ENCODE data around the gene DONSON.

Gene DONSON

GRCh38 chr21:33554236-33554981 lies 34.1 kb downstream of the DONSON start:
- DNase-seq (ENCODE audit: low spot score in 2 of 2): no peak
- ATAC-seq (ENCODE audit: low read depth): no peak
- H3K4me3 Mint-ChIP-seq: no peak overlapping the region
- no peaks in the 10 kb centered on the region for H3K9me3 Mint-ChIP-seq
- H3K36me3 Mint-ChIP-seq: peaks cover 59% of the 10 kb centered on the region
- no peaks in the 10 kb centered on the region for H3K27me3 Mint-ChIP-seq
- H3K27ac Mint-ChIP-seq: peak overlapping the region; percentile 14
- H3K4me1 Mint-ChIP-seq: peaks cover 26% of the 10 kb centered on the region

- Mint-ChIP-seq H3K9me3 (no peaks in the 10 kb centered on the region), H3K4me1 (peaks cover 25% of the 10 kb centered on the region), H3K27me3 (no peaks in the 10 kb centered on the region), H3K27ac (peak overlapping the region; percentile 65), H3K4me3 (no peak overlapping the region), H3K36me3 (peaks cover 54% of the 10 kb centered on the region)
- DNase-seq (ENCODE audit: low spot score in 2 of 2) (no peak), ATAC-seq (ENCODE audit: low read depth) (no peak)
Observed at GRCh38 chr21:33552999-33553598, 35.4 kb downstream of the DONSON start.

GRCh38 chr21:33552093-33552998 lies 36.1 kb downstream of the DONSON start:
- peak overlapping the region; percentile 65 for H3K27ac Mint-ChIP-seq

GRCh38 chr21:33551664-33552063 lies 36.8 kb downstream of the DONSON start:
- Mint-ChIP-seq H3K4me3 (no peak overlapping the region), H3K27me3 (no peaks in the 10 kb centered on the region), H3K9me3 (no peaks in the 10 kb centered on the region), H3K4me1 (peaks cover 24% of the 10 kb centered on the region), H3K27ac (no peak overlapping the region), H3K36me3 (peaks cover 42% of the 10 kb centered on the region)
- ATAC-seq (ENCODE audit: low read depth) (no peak), DNase-seq (ENCODE audit: low spot score in 2 of 2) (no peak)

More at GRCh38 chr21:33552093-33552998, 36.1 kb downstream of the DONSON start:
- Mint-ChIP-seq H3K4me1 (peaks cover 25% of the 10 kb centered on the region), H3K27me3 (no peaks in the 10 kb centered on the region), H3K36me3 (peaks cover 49% of the 10 kb centered on the region), H3K9me3 (no peaks in the 10 kb centered on the region), H3K4me3 (no peak overlapping the region)
- DNase-seq (ENCODE audit: low spot score in 2 of 2) (no peak), ATAC-seq (ENCODE audit: low read depth) (peak; percentile 18)

- Mint-ChIP-seq H3K27ac (no peak overlapping the region), H3K4me1 (peaks cover 21% of the 10 kb centered on the region), H3K9me3 (no peaks in the 10 kb centered on the region), H3K4me3 (no peak overlapping the region), H3K27me3 (no peaks in the 10 kb centered on the region), H3K36me3 (peaks cover 38% of the 10 kb centered on the region)
- DNase-seq (ENCODE audit: low spot score in 2 of 2) (no peak), ATAC-seq (ENCODE audit: low read depth) (peak; percentile 4)
Observed at GRCh38 chr21:33550772-33551660, 37.5 kb downstream of the DONSON start.

GRCh38 chr21:33549848-33550771 lies 38.4 kb downstream of the DONSON start:
- Mint-ChIP-seq H3K4me3 (no peak overlapping the region), H3K9me3 (no peaks in the 10 kb centered on the region), H3K27me3 (no peaks in the 10 kb centered on the region), H3K4me1 (peaks cover 19% of the 10 kb centered on the region), H3K36me3 (peaks cover 35% of the 10 kb centered on the region), H3K27ac (no peak overlapping the region)
- no peak for DNase-seq (ENCODE audit: low spot score in 2 of 2)
- ATAC-seq (ENCODE audit: low read depth): peak; percentile 2

GRCh38 chr21:33546086-33546485 lies 42.4 kb downstream of the DONSON start:
- Mint-ChIP-seq H3K27me3 (no peaks in the 10 kb centered on the region), H3K36me3 (peaks cover 12% of the 10 kb centered on the region)
- ATAC-seq (ENCODE audit: low read depth): no peak

GRCh38 chr21:33544451-33545195 lies 43.9 kb downstream of the DONSON start:
- peak overlapping the region; percentile 100 for H3K27ac Mint-ChIP-seq
- no peaks in the 10 kb centered on the region for H3K27me3 Mint-ChIP-seq
- ATAC-seq (ENCODE audit: low read depth) (no peak), DNase-seq (ENCODE audit: low spot score in 2 of 2) (no peak)
- H3K36me3 Mint-ChIP-seq: peaks cover 9% of the 10 kb centered on the region
- no peaks in the 10 kb centered on the region for H3K9me3 Mint-ChIP-seq
- H3K4me3 Mint-ChIP-seq: peak overlapping the region; percentile 100
- peaks cover 19% of the 10 kb centered on the region for H3K4me1 Mint-ChIP-seq

More at GRCh38 chr21:33546086-33546485, 42.4 kb downstream of the DONSON start:
- Mint-ChIP-seq H3K27ac (no peak overlapping the region), H3K4me3 (no peak overlapping the region), H3K4me1 (peaks cover 15% of the 10 kb centered on the region), H3K9me3 (no peaks in the 10 kb centered on the region)
- no peak for DNase-seq (ENCODE audit: low spot score in 2 of 2)

GRCh38 chr21:33543505-33544129 lies 44.9 kb downstream of the DONSON start:
- H3K36me3 Mint-ChIP-seq: peaks cover 5% of the 10 kb centered on the region
- H3K9me3 Mint-ChIP-seq: no peaks in the 10 kb centered on the region
- ATAC-seq (ENCODE audit: low read depth): no peak
- DNase-seq (ENCODE audit: low spot score in 2 of 2): no peak
- H3K4me1 Mint-ChIP-seq: peaks cover 15% of the 10 kb centered on the region
- H3K27ac Mint-ChIP-seq: peak overlapping the region; percentile 100
- peak overlapping the region; percentile 100 for H3K4me3 Mint-ChIP-seq
- no peaks in the 10 kb centered on the region for H3K27me3 Mint-ChIP-seq

- Mint-ChIP-seq H3K4me3 (peak within 1 kb of the TSS; percentile 100), H3K36me3 (peaks cover 4% of the 10 kb centered on the region), H3K27me3 (no peaks in the 10 kb centered on the region), H3K27ac (peak within 1 kb of the TSS; percentile 100), H3K4me1 (peaks cover 15% of the 10 kb centered on the region), H3K9me3 (no peaks in the 10 kb centered on the region)
- peak; percentile 86 to 96 for DNase-seq (ENCODE audit: low spot score in 2 of 2)
- peak; percentile 82 for ATAC-seq (ENCODE audit: low read depth)
Observed at GRCh38 chr21:33542640-33543504, 45.6 kb downstream of the DONSON start, which contains the start of gene SON. TSS of gene SON (plus strand) at chr21:33543038. CDS start at chr21:33543093, 55 bp downstream.
